ENCODE data around the gene FAM171A1. TPM values are rescaled to one million over a fixed set of nuclear protein-coding genes. Genes with fewer than 3 reads are reported as not detected.
"Not testable (repeated sequence)": the region's sequence is repeated elsewhere in the genome, so short reads cannot be mapped to it uniquely, and the experiment has no call there.

FAM171A1 gene
- total RNA-seq, 2 donors from 2014 or later: 22.1 to 29.1 TPM

- no peaks in the 10 kb centered on the region for H3K4me1 ChIP-seq
- DNase-seq (no peak), ATAC-seq (no peak)
- H3K36me3 ChIP-seq (replicated peaks in 1 of 2; ENCODE audit: insufficient read depth in 1 of 2, low read depth in 2 of 2): no peaks in the 10 kb centered on the region
- H3K27ac ChIP-seq: no peak overlapping the region
- no peaks in the 10 kb centered on the region for H3K27me3 ChIP-seq
- no peak for TF ChIP-seq CTCF (IDR thresholded peaks at IDR 0.05)
- TF ChIP-seq POLR2A (IDR thresholded peaks at IDR 0.05): no peak
- H3K4me3 ChIP-seq: no peak overlapping the region
- 89 to 92% methylated on average over 2 of the region's 2 CpGs for WGBS, 2 donors
- no peaks in the 10 kb centered on the region for H3K9me3 ChIP-seq
- intact Hi-C loops (cut with DNase I): no loop called here
Measured at GRCh38 chr10:15202639-15203038, 168.4 kb downstream of the FAM171A1 start.

- H3K4me3 ChIP-seq; intact Hi-C loops (cut with DNase I); DNase-seq; H3K36me3 ChIP-seq (replicated peaks in 1 of 2; ENCODE audit: insufficient read depth in 1 of 2, low read depth in 2 of 2); H3K9me3 ChIP-seq; ATAC-seq; H3K27me3 ChIP-seq; H3K4me1 ChIP-seq; H3K27ac ChIP-seq: not testable (repeated sequence)
- WGBS, 2 donors: 85 to 95% methylated on average over 8 of the region's 8 CpGs
Measured at GRCh38 chr10:15202301-15202621, 168.8 kb downstream of the FAM171A1 start.

GRCh38 chr10:15201589-15202300, 169.3 kb downstream of the FAM171A1 start:
- TF ChIP-seq CTCF (IDR thresholded peaks at IDR 0.05) (no peak), POLR2A (IDR thresholded peaks at IDR 0.05) (no peak)
- WGBS, 2 donors: 75 to 78% methylated on average over 6 of the region's 6 CpGs
- intact Hi-C loops (cut with DNase I): no loop called here
- Histone ChIP-seq H3K9me3 (no peaks in the 10 kb centered on the region), H3K4me1 (no peaks in the 10 kb centered on the region), H3K27ac (peak overlapping the region in 2 of 4 donors; percentile 51 to 55), H3K4me3 (no peak overlapping the region), H3K36me3 (replicated peaks in 1 of 2; ENCODE audit: insufficient read depth in 1 of 2, low read depth in 2 of 2) (no peaks in the 10 kb centered on the region), H3K27me3 (no peaks in the 10 kb centered on the region)
- DNase-seq (no peak), ATAC-seq (no peak)

- intact Hi-C loops (cut with DNase I): no loop called here
- Histone ChIP-seq H3K36me3 (replicated peaks in 1 of 2; ENCODE audit: insufficient read depth in 1 of 2, low read depth in 2 of 2) (no peaks in the 10 kb centered on the region), H3K4me3 (no peak overlapping the region), H3K4me1 (no peaks in the 10 kb centered on the region), H3K27ac (peak overlapping the region in 2 of 4 donors; percentile 51 to 55), H3K9me3 (no peaks in the 10 kb centered on the region), H3K27me3 (no peaks in the 10 kb centered on the region)
- WGBS, 2 donors: 41 to 54% methylated on average over 2 of the region's 2 CpGs
- DNase-seq: no peak
- ATAC-seq: peak; percentile 88
- TF ChIP-seq CTCF (IDR thresholded peaks at IDR 0.05) (no peak), POLR2A (IDR thresholded peaks at IDR 0.05) (no peak)
Measured at GRCh38 chr10:15200626-15201025, 170.5 kb downstream of the FAM171A1 start.

GRCh38 chr10:15197911-15198310, 173.2 kb downstream of the FAM171A1 start:
- no peaks in the 10 kb centered on the region for H3K27me3 ChIP-seq
- H3K4me3 ChIP-seq: no peak overlapping the region
- ATAC-seq (no peak), DNase-seq (no peak)
- H3K27ac ChIP-seq: no peak overlapping the region
- H3K9me3 ChIP-seq: no peaks in the 10 kb centered on the region
- intact Hi-C loops (cut with DNase I): no loop called here
- TF ChIP-seq POLR2A (IDR thresholded peaks at IDR 0.05): no peak
- WGBS, 2 donors: 100% methylated on average over 4 of the region's 4 CpGs
- no peaks in the 10 kb centered on the region for H3K4me1 ChIP-seq
- H3K36me3 ChIP-seq (replicated peaks in 1 of 2; ENCODE audit: insufficient read depth in 1 of 2, low read depth in 2 of 2): no peaks in the 10 kb centered on the region

- H3K27me3 ChIP-seq: no peaks in the 10 kb centered on the region
- H3K9me3 ChIP-seq: no peaks in the 10 kb centered on the region
- H3K27ac ChIP-seq: no peak overlapping the region
- intact Hi-C loops (cut with DNase I): no loop called here
- TF ChIP-seq POLR2A (IDR thresholded peaks at IDR 0.05) (no peak), CTCF (IDR thresholded peaks at IDR 0.05) (no peak)
- no peaks in the 10 kb centered on the region for H3K36me3 ChIP-seq (replicated peaks in 1 of 2; ENCODE audit: insufficient read depth in 1 of 2, low read depth in 2 of 2)
- DNase-seq (no peak), ATAC-seq (no peak)
- no peaks in the 10 kb centered on the region for H3K4me1 ChIP-seq
- no peak overlapping the region for H3K4me3 ChIP-seq
- 70 to 71% methylated on average over 2 of the region's 2 CpGs for WGBS, 2 donors
Measured at GRCh38 chr10:15197276-15197675, 173.8 kb downstream of the FAM171A1 start.

Measured in body of pancreas (tissue), 4 donors.